ENCODE data around the gene DDX23. TPM values are rescaled to one million over a fixed set of nuclear protein-coding genes. Genes with fewer than 3 reads are reported as not detected.
"Not testable (repeated sequence)": the region's sequence is repeated elsewhere in the genome, so short reads cannot be mapped to it uniquely, and the experiment has no call there.

Gene DDX23
- total RNA-seq, 1 donor from 2014 or later = 56.9 TPM

GRCh38 chr12:48881686-48882314, 29.8 kb upstream of the DDX23 start:
- peaks cover 3 to 12% (median 6%) of the 10 kb centered on the region in 3 donors for H3K27me3 ChIP-seq (ENCODE audit: control insufficient read depth in 3 of 3, insufficient read depth in 3 of 3, low read length in 3 of 3)
- peak overlapping the region in 1 of 3 donors; percentile 27 for H3K9ac ChIP-seq (ENCODE audit: low read depth in 1 of 3, low read length in 3 of 3)
- peak overlapping the region; percentile 19 for H3K27ac ChIP-seq (ENCODE audit: low read depth, low read length)
- H3K4me3 ChIP-seq (ENCODE audit: low read length in 3 of 3) = peak overlapping the region in 2 of 3 donors; percentile 23 to 26
- H3K4me1 ChIP-seq (ENCODE audit: control insufficient read depth in 3 of 3, insufficient read depth in 3 of 3, low read length in 3 of 3) = peaks cover 0 to 15% (median 4%) of the 10 kb centered on the region in 3 donors
- no peaks in the 10 kb centered on the region for H3K9me3 ChIP-seq (ENCODE audit: control insufficient read depth in 3 of 3, low read length in 3 of 3)
- no peaks in the 10 kb centered on the region for H3K36me3 ChIP-seq (ENCODE audit: control insufficient read depth in 3 of 3, insufficient read depth in 3 of 3, low read length in 3 of 3)

DNA sequence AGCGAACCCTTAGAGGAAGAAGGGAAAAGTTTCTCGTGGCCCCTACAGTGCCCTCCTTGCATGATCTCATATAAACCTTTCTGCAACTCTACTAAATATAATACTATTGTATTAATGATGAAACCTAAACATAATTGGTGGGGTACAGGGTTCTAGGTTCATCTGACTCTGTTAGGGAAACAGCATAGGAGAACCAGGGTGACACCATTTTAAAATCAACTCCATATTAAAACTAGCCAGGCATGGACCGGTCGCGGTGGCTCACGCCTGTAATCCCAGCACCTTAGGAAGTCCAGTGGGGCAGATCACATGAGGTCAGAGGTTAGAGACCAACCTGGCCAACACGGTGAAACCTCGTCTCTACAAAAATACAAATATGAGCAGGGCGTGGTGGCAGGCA, 28.7 kb upstream of the DDX23 start:
- Histone ChIP-seq H3K27me3 (ENCODE audit: control insufficient read depth in 3 of 3, insufficient read depth in 3 of 3, low read length in 3 of 3) (peaks cover 3 to 12% (median 6%) of the 10 kb centered on the region in 3 donors), H3K27ac (ENCODE audit: low read depth, low read length) (no peak overlapping the region), H3K9me3 (ENCODE audit: control insufficient read depth in 3 of 3, low read length in 3 of 3) (no peaks in the 10 kb centered on the region), H3K36me3 (ENCODE audit: control insufficient read depth in 3 of 3, insufficient read depth in 3 of 3, low read length in 3 of 3) (no peaks in the 10 kb centered on the region), H3K4me1 (ENCODE audit: control insufficient read depth in 3 of 3, insufficient read depth in 3 of 3, low read length in 3 of 3) (peaks cover 0 to 15% (median 4%) of the 10 kb centered on the region in 3 donors), H3K9ac (ENCODE audit: low read depth in 1 of 3, low read length in 3 of 3) (no peak overlapping the region), H3K4me3 (ENCODE audit: low read length in 3 of 3) (no peak overlapping the region)

DNA sequence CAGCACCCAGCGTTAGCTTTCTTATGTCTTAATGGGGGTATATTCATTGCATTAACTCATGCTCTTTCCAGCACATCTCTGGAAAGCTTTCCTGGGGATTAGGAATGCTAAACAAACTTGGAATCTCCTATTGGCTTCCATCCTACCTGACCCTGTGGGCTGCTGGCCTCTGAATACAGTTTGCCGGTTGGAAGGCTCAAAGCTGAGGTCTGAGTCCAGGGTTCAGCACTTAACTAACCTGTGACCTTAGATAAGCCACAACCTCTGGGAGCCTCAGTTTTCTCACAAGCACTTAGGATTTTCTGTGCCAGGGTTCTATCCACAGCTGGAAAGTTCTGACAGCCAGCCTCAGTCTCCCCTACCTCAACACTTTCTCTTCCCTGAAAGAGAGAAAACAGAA, 26.6 kb upstream of the DDX23 start:
- H3K4me1 ChIP-seq (ENCODE audit: control insufficient read depth in 3 of 3, insufficient read depth in 3 of 3, low read length in 3 of 3) = peaks cover 0 to 15% (median 4%) of the 10 kb centered on the region in 3 donors
- no peak overlapping the region for H3K4me3 ChIP-seq (ENCODE audit: low read length in 3 of 3)
- peaks cover 3 to 12% (median 6%) of the 10 kb centered on the region in 3 donors for H3K27me3 ChIP-seq (ENCODE audit: control insufficient read depth in 3 of 3, insufficient read depth in 3 of 3, low read length in 3 of 3)
- H3K27ac ChIP-seq (ENCODE audit: low read depth, low read length) = no peak overlapping the region
- no peak overlapping the region for H3K9ac ChIP-seq (ENCODE audit: low read depth in 1 of 3, low read length in 3 of 3)
- H3K9me3 ChIP-seq (ENCODE audit: control insufficient read depth in 3 of 3, low read length in 3 of 3) = no peaks in the 10 kb centered on the region
- H3K36me3 ChIP-seq (ENCODE audit: control insufficient read depth in 3 of 3, insufficient read depth in 3 of 3, low read length in 3 of 3) = no peaks in the 10 kb centered on the region

DNA sequence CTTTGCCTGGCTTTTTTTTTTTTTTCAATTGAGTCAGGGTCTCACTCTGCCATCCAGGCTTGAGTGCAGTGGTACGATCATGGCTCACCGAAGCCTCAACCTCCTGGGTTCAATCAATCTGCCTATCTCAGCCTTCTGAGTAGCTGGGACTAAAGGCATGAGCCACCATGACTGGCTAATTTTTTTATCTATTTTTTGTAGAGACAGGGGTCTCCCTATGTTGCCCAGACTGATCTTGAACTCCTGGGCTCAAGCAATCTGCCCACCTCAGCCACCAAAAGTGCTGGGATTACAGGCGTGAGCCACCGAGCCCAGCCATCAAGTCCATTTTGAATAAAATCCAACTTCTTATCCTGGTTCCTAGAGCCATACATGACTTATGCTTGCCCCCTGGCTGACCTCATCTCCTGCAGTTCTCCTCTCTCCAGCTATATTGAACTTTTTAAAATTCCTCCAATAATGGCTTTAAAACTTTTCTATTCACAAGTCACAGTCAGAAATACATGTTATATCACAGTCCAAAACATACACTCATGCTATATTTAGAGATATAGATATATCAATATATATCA, 24.1 kb upstream of the DDX23 start:
- Histone ChIP-seq H3K27ac (ENCODE audit: low read depth, low read length) (no peak overlapping the region), H3K4me3 (ENCODE audit: low read length in 3 of 3) (no peak overlapping the region), H3K9me3 (ENCODE audit: control insufficient read depth in 3 of 3, low read length in 3 of 3) (no peaks in the 10 kb centered on the region), H3K36me3 (ENCODE audit: control insufficient read depth in 3 of 3, insufficient read depth in 3 of 3, low read length in 3 of 3) (no peaks in the 10 kb centered on the region), H3K9ac (ENCODE audit: low read depth in 1 of 3, low read length in 3 of 3) (no peak overlapping the region), H3K4me1 (ENCODE audit: control insufficient read depth in 3 of 3, insufficient read depth in 3 of 3, low read length in 3 of 3) (no peaks in the 10 kb centered on the region), H3K27me3 (ENCODE audit: control insufficient read depth in 3 of 3, insufficient read depth in 3 of 3, low read length in 3 of 3) (peaks cover 2 to 10% (median 3%) of the 10 kb centered on the region in 3 donors)

DNA sequence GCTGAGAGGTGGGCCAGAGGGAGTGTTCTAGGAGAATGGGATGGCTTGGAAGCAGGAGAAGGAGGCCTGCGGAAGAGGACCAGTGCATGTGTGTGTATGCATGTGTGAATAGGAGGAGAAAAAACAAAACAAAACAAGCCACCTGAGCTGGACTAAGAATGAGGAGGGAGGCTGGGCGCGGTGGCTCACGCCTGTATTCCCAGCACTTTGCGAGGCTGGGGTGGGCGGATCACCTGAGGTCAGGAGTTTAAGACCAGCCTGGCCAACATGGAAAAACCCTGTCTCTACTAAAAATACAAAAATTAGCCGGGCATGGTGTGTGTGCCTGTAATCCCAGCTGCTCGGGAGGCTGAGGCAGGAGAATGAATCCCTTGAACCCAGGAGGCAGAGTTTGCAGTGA, 21.6 kb upstream of the DDX23 start:
- not testable (repeated sequence) for H3K27me3 ChIP-seq (ENCODE audit: control insufficient read depth in 3 of 3, insufficient read depth in 3 of 3, low read length in 3 of 3); H3K9me3 ChIP-seq (ENCODE audit: control insufficient read depth in 3 of 3, low read length in 3 of 3); H3K27ac ChIP-seq (ENCODE audit: low read depth, low read length); H3K9ac ChIP-seq (ENCODE audit: low read depth in 1 of 3, low read length in 3 of 3); H3K4me3 ChIP-seq (ENCODE audit: low read length in 3 of 3); H3K4me1 ChIP-seq (ENCODE audit: control insufficient read depth in 3 of 3, insufficient read depth in 3 of 3, low read length in 3 of 3); H3K36me3 ChIP-seq (ENCODE audit: control insufficient read depth in 3 of 3, insufficient read depth in 3 of 3, low read length in 3 of 3)

DNA sequence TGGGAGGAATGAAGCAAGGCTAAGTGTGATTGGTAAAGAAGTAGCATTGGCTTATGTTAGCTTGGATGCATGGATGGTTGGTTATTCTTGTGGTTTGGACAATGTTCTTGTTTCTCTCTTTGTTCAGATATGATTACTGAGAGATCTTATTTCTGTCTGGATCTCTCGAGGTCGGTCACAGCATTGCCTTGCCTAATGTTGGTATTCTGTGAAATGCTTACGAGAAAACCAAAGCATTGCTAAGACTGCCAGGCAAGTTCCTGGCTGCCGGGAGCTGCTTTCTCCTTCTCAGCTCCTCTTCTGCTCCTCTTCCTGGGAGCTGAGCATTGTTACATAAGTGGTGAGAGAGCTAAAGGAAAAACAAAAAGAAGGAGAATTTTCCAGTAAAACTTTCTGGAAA, 21.1 kb upstream of the DDX23 start:
- H3K9ac ChIP-seq (ENCODE audit: low read depth in 1 of 3, low read length in 3 of 3) = no peak overlapping the region
- no peaks in the 10 kb centered on the region for H3K36me3 ChIP-seq (ENCODE audit: control insufficient read depth in 3 of 3, insufficient read depth in 3 of 3, low read length in 3 of 3)
- no peak overlapping the region for H3K27ac ChIP-seq (ENCODE audit: low read depth, low read length)
- H3K4me3 ChIP-seq (ENCODE audit: low read length in 3 of 3) = no peak overlapping the region
- H3K4me1 ChIP-seq (ENCODE audit: control insufficient read depth in 3 of 3, insufficient read depth in 3 of 3, low read length in 3 of 3) = no peaks in the 10 kb centered on the region
- H3K9me3 ChIP-seq (ENCODE audit: control insufficient read depth in 3 of 3, low read length in 3 of 3) = no peaks in the 10 kb centered on the region
- no peaks in the 10 kb centered on the region for H3K27me3 ChIP-seq (ENCODE audit: control insufficient read depth in 3 of 3, insufficient read depth in 3 of 3, low read length in 3 of 3)

GRCh38 chr12:48869191-48869590, 17.2 kb upstream of the DDX23 start:
- Histone ChIP-seq H3K9me3 (ENCODE audit: control insufficient read depth in 3 of 3, low read length in 3 of 3) (no peaks in the 10 kb centered on the region), H3K27me3 (ENCODE audit: control insufficient read depth in 3 of 3, insufficient read depth in 3 of 3, low read length in 3 of 3) (peaks cover 9 to 14% (median 12%) of the 10 kb centered on the region in 3 donors), H3K4me1 (ENCODE audit: control insufficient read depth in 3 of 3, insufficient read depth in 3 of 3, low read length in 3 of 3) (peaks cover 8 to 11% (median 9%) of the 10 kb centered on the region in 3 donors), H3K4me3 (ENCODE audit: low read length in 3 of 3) (no peak overlapping the region), H3K9ac (ENCODE audit: low read depth in 1 of 3, low read length in 3 of 3) (no peak overlapping the region), H3K36me3 (ENCODE audit: control insufficient read depth in 3 of 3, insufficient read depth in 3 of 3, low read length in 3 of 3) (no peaks in the 10 kb centered on the region), H3K27ac (ENCODE audit: low read depth, low read length) (no peak overlapping the region)

GRCh38 chr12:48868451-48868850, 16.5 kb upstream of the DDX23 start:
- no peak overlapping the region for H3K27ac ChIP-seq (ENCODE audit: low read depth, low read length)
- H3K9me3 ChIP-seq (ENCODE audit: control insufficient read depth in 3 of 3, low read length in 3 of 3) = no peaks in the 10 kb centered on the region
- peaks cover 8 to 11% (median 9%) of the 10 kb centered on the region in 3 donors for H3K4me1 ChIP-seq (ENCODE audit: control insufficient read depth in 3 of 3, insufficient read depth in 3 of 3, low read length in 3 of 3)

GRCh38 chr12:48866052-48866711, 14.2 kb upstream of the DDX23 start:
- Histone ChIP-seq H3K27ac (ENCODE audit: low read depth, low read length) (peak overlapping the region; percentile 5), H3K4me1 (ENCODE audit: control insufficient read depth in 3 of 3, insufficient read depth in 3 of 3, low read length in 3 of 3) (peaks cover 8 to 11% (median 9%) of the 10 kb centered on the region in 3 donors), H3K9ac (ENCODE audit: low read depth in 1 of 3, low read length in 3 of 3) (no peak overlapping the region), H3K27me3 (ENCODE audit: control insufficient read depth in 3 of 3, insufficient read depth in 3 of 3, low read length in 3 of 3) (peaks cover 20 to 35% (median 27%) of the 10 kb centered on the region in 3 donors), H3K9me3 (ENCODE audit: control insufficient read depth in 3 of 3, low read length in 3 of 3) (no peaks in the 10 kb centered on the region), H3K36me3 (ENCODE audit: control insufficient read depth in 3 of 3, insufficient read depth in 3 of 3, low read length in 3 of 3) (no peaks in the 10 kb centered on the region), H3K4me3 (ENCODE audit: low read length in 3 of 3) (peak overlapping the region; percentile 44 to 85 (median 78))

More at GRCh38 chr12:48868451-48868850, 16.5 kb upstream of the DDX23 start:
- Histone ChIP-seq H3K4me3 (ENCODE audit: low read length in 3 of 3) (no peak overlapping the region), H3K36me3 (ENCODE audit: control insufficient read depth in 3 of 3, insufficient read depth in 3 of 3, low read length in 3 of 3) (no peaks in the 10 kb centered on the region), H3K9ac (ENCODE audit: low read depth in 1 of 3, low read length in 3 of 3) (no peak overlapping the region), H3K27me3 (ENCODE audit: control insufficient read depth in 3 of 3, insufficient read depth in 3 of 3, low read length in 3 of 3) (peaks cover 13 to 19% (median 18%) of the 10 kb centered on the region in 3 donors)

All from skeletal muscle tissue (tissue), 4 donors.